NCI-H1092 (cell line): ENCODE results near the gene DMD.

Experiments
- DNase-seq: peaks from one replicate; lab custom pipeline; 2025; lab: John Stamatoyannopoulos, UW

The DMD gene

DNA sequence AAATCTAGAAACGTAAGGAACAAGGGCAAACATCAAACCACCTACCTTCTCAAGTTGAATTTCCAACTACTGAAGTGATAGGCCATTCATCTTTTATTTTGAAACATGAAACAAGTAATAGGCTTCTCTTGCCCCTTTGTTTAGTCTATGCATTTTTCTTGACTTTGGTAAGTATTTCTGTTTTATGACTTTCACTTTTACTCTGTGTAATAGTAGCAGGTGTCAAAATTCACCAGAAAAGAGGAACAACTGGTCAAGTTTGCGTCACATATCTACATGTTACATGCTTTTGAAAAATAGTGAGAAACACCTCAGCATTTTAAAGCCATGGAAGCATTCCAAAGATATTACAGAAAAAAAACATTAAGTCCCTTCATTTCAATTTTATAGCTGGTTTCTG, 1982.4 kb downstream of the DMD start:
- no peak for DNase-seq

DNA sequence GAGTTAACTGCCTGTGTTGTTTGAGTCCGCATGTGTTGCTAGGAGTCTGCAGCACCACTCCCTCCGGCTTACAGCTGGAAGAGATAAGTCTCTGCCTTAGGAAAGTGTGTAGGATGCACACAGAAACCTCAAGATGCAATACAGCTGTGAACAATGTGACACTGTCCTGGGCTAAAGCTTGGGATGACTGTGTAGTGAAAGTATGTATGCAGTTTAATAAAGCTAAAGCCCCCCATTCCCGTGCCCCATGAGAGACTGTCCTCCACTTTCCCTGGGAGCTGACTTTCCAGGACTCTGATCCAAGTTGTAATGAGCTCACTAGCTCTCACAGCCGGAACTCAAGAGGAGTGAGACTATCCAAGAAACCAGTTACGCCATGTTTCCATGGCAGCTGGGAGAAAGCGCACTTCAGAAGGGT, 1982.9 kb downstream of the DMD start:
- DNase-seq: no peak

DNA sequence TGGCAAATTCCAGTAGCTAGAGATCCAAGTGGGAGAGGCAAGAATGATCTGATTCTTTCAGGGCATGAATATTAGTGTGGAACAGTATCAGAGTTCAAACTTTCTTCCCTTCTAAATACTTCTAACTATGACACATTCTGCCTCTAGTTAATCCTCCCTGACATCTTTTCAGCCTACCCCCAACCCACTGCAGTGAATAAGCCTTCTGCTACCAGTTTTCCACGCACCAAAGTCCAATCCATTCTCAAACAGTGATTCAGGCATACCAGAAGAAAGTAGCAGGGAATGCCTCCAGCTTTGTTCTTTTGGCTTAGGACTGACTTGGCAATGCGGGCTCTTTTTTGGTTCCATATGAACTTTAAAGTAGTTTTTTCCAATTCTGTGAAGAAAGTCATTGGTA, 1984.1 kb downstream of the DMD start:
- DNase-seq: no peak

DNA sequence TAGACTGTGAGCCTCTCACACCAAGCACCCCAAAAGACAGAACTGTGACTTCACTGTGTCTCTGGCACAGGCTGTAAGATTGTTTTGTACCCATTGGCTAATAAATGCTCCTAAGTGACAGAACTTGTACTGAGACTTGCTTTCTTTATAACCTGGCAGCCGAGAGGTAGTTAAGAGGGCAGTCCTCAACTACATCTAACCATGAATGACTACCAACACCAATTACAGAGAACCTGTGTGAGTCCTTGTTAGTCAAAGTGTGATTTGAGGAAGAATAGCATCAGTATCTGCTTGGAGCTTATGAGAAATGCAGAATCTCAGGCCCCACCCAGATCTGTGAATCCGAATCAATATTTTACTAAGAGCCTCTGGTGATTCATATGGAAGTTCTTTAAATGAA, 1985.5 kb downstream of the DMD start:
- no peak for DNase-seq

DNA sequence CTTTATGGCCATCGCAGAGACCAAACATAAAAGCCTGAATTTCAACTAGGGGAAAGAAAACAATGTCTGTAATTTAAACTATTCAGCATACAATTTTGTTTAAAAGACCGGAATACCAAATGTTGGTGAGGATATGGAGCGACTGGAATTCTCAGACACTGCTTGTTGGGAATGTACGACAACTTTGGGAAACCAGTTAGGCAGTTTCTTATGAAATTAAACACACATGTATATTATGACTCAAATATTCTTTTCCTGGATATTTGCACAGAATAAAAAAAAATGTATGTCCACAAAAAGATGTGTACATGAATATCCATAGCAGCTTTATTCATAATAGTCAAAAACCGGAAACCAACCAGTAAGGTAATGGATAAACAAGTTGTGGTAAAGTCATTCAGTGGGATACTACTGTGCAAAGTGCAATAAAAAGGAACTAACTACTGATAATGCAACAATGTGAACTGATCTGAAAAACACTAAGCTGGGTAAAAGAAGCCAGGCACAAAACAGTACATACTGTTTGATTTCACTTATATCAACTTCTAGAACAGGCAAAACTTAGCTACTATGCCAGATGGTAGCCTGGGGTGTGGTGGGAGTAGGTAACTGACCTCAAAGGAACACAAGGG, 1986.9 kb downstream of the DMD start:
- no peak for DNase-seq

DNA sequence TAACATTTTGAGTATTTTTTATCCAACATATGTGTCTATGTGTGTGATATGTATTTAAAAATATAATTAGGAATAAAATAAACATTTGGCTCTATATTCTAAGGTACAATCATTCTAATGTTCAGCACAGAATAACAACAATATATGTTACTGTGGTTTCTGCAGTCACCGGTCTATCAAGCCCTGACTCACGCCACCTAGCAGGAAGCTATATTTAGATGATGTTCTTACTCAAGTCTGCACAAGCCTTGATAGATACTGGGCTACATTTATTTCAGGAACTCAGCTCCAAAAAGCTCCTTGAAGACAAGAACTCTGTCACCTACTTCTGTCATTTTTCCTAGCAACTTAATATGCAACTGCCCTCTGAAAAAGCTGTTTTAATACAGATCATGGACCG, 1987.5 kb downstream of the DMD start:
- DNase-seq: no peak

DNA sequence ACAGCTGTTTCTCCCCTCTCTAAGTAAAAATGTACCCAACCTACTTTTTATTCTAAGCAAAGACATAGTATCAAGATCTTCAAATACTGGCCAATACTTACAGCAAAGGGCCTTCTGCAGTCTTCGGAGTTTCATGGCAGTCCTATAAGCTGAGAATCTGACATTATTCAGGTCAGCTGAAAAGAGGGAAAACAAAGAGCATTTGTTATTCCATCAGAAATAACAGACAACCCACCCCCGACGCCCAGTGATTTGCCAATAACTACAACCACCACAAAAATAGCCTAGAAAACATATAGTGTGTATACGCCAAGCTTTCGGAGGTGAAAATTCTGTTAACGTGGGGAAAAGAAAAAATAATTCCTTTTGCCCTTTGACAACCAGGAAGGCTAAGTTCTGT, 1988.4 kb downstream of the DMD start:
- no peak for DNase-seq

DNA sequence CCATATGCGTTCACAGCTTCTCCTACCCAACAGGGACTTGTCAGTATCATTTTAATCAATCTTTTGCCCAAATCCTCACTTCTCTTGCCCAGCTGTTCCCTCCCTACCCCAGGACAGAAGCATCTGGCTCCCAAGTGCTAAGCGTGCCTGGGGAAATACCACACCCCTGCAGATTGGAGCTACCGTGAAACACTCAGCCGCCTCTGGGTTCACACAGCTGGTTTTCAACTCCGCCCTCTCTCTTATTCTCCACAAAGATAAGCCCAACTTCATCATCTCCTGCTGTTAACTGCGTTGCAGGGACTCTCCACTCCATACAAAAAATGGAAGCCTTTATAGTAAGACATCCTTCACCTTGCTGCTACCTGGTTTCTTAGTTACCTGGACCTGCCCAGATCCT, 1992.2 kb downstream of the DMD start:
- DNase-seq: no peak

DNA sequence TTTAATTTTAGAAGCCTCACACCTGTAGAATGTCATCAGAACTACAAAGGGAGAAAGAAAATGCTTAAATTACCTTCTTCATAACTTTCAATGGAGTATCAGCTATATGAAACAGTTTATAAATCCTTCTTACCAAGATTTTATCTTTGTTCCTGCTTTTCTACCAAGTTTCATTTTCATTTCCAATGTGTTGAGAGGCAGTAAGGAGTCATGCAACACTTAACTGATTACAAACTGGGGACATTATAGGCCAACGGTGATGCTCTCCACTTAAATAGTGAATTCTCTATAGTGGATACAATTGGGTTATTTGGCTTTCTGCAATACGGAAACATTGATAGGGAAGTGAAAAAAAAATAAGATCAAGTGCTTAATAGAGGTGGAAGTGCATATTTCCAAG, 1994.3 kb downstream of the DMD start:
- no peak for DNase-seq

DNA sequence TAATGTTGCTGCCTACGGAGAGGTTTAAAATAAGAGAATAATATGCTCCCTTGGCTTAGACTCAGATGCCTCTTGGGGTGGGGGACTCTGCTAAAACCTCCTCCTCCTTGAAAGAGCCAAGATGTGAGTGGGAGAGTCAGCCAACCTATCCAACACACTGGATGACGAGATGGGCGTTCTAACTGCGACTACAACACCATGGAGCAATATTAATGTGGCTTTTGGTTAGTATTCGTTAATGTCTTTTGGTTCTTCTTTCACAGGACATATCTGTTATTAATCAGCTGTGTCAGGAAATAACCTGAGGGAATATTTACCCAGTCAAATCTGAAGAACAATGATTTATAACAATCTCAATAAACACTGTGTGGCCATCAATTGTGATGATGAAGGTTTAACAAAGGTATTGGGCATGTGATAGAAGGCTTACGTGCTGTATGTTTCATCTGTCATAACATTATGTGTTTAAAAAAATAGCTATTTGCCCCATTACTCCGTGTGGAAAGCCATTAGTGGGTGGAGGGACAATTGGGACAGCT, 1996.0 kb downstream of the DMD start:
- DNase-seq: no peak

DNA sequence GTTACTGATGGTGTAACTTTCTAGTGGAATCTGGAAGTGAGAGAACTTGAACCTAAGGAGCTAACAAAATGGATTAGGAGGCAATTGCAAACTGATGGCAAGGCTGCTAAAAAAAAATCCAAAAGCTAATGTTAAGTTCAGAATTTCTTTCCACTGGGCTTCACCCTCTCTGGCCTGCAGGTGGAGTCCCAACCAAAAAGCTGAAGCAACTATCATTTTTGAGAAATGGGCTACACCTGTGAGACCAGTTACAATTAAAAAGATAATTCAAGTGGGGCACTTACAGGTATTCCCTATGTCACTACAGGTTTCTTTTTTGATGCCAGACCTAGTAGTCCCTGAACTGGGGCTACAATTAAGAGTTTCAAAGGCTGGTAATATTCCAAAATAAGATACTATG, 1997.4 kb downstream of the DMD start:
- no peak for DNase-seq

DNA sequence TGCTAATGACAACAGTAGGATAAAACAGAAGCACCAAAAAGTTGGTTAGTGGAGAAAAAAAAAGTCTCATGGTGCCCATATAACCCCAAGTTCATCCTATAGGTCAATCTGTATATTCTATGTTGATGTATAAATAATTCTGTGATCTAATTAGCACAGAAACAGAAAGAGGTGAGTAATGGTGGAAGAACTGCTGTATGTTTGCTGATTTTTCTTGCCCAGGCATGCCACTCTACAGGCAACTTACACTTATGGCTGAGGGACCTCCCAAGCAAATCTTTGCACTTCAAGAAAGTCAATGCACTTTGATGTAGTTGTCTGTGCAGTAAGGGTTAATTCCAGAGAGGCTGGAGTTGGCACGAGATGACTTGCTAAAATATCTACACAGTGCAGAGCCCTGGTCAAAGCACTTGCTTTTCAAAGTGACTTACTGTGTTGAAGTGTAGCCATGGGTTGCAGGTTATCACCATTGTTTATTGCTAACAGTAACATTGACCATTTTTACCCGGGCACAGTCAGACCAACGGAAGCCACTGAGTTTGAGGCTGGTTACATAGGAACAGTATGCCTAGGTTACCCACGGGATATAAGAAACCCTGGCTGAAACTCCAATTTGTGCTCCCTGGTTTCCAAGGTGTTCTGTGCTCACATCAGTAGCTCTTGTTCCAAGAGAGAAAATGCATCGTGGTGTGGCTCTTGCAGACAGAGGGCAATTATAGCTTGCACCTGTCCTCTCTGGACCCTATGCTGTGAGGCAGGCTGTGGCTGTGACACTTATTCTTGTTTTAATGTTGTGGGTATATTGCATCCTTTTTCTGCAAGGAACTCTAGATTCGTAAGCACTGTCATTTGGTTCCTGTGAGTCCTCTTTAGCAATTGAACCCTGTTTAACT, 1998.2 kb downstream of the DMD start:
- no peak for DNase-seq

DNA sequence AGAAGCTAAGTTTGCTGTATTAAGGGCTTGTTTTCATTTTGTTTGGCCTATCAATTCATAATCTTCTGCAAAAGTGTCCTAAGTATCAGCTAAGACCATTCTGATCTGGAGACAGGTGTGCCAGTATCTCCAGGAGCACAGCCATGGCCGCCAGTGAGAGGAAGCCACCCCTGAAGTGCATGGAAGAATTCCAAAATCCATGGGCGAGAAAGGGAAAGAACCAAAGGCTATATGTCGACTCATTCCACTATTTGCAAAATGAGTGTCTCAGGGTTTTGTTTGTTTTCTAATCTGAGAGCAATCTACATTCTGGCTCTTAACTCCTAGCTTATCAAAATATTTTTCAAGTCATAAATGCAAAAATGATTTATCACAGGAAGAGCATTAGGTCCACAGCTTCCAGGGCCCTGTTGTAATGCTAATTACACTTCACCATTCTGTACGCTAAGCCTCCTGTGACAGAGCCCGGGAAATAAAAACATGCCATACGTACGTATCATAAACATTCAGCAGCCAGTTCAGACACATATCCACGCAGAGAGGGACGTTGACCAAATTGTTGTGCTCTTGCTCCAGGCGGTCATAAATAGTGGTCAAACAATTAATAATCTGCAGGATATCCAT, 2002.2 kb downstream of the DMD start:
- DNase-seq: no peak

DNA sequence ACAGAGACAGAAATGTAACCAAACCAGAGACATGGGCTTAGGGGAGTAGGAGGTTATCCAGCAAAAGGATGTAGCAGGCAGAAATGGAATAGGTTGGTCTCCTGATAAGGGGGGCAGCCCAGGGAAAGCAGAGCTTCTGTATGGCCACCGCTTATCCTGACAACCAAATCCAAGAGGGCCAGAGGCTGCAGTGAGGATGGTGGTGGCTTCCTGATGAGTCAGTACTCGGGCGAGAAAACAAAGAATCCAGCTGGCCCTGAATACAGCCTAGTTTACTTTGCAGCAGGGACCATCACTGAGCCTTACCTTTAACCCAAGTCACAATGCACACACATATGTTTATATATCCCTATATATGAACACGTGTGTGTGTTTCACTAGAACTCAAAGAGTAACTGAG, 2009.8 kb downstream of the DMD start:
- no peak for DNase-seq

DNA sequence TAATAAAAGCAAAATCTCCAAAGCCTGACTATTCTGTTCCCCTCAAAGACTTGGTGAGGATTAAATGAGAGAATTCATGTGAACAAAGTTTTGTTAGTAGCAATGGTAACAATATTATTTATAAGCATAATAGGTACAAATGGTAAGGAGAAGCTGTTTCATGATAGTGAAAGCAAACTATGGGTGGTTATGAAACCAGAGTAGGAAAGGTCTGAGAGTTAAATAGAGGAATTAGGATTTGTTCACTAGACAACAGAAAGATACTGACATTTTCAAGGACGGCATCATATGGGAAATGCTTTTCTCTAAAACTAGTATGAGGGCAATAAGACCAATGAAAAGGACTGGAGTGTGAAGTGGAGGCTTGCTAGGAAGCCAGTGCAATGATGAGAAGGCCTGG, 2010.9 kb downstream of the DMD start:
- no peak for DNase-seq

DNA sequence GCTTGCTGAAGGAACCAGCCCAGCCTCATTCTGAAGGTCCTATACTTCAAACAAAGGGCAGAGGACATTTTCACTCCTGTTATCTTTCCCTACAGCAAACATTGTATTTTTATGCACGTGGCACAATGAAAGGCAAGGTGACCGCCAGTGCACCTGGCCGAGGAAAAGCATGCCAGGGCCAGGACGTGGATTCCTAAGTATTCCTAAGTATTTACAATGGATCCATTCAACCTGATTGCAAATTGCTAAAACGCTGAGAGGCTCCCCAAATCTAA, 2011.6 kb downstream of the DMD start:
- DNase-seq: no peak

DNA sequence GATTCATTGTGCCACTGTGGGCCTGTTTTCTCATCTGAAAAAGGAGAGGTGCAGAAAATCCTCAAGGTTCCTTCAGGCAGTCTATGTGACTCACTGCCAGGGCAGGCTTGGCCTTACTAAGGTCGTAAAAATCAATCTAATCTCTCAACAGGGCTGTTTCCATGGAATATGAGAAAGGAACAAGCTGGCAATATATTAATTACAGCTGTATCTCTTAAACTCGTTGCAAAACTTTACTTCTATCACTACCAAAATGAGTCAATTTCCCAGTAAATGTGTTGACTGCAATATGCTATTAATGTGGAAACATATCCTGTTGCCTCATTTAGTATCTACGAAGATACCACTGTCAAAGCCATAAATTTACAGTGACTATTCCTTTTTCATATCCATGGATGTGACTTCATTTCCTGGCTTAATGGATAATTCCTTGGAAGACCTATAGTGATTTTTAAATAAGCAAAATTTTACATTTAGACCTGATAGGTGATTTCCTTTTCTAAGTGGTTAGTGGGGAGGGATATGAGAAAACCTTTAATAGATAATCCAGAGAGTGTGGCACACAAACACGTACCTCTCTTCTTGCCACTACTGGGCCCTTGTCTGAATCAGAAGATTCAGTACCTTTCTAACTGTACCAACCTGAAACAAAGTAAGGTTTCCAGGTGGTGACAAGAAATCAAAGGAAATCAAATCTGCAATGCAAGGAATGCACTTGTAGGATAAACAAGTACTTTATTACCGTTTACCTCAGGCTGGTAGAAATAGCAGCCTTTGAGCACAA, 2012.1 kb downstream of the DMD start:
- no peak for DNase-seq

DNA sequence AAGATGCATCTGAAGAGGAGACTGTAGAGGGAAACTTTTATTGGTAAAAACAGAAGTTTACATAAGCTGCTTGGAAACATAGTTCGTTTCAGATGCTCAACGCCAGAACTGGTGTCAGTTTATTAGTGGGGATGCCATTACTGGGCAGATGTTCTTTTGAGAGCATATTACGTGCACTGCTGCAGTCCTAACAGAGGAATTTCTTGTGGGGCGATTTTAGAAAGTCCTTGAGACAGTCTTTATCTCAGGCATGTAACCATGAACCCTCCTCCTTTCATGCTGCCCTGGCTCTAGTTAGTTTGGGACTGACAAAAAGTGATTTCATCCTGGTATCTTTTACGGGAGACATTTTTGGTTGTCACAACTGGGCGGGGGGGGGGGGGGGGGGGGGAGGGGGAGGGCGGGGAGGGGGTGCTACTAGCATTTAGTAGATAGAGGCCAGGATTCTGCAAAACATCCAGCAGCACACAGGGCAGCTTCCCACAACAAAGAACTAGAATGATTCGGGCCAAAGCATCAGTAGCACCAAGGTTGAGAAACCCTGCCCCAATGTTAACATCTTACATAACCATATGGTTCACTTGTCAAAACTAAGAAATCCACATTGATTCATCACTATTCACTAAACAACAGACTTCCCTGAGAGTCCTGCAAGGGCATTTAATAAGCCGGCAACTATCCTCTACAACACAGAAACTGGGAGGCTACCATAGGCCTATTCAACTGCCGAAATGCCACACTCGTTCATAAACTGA, 2021.0 kb downstream of the DMD start:
- no peak for DNase-seq

DNA sequence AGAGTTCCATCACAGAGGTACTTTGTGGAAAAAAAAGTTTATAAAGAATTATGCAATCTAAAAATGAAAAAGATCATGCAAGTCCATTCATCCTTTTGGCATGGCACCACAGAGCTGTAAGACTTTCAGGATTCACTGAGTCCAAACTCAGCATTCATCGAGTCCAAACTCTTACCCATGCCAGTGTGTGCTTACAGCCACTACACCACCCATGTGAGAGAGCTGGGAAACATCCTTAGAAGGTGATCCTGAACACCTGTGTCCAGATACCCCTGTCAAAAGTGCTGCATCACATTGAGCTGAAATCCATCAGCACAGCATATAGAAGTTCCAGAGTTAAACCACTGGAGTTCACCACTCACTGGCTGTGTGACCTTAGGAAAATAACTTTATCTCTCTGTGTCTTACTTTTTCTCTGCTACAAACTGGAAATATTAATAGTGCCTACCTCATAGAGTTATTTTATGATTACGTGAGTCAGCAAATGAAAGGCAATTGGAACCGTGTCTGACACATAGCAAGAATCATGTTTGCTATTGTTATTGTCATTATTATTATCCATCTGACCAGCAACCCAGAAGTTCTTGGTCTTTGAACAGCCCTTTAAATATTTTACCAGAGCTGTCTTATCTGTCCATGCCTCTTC, 2024.5 kb downstream of the DMD start:
- no peak for DNase-seq

DNA sequence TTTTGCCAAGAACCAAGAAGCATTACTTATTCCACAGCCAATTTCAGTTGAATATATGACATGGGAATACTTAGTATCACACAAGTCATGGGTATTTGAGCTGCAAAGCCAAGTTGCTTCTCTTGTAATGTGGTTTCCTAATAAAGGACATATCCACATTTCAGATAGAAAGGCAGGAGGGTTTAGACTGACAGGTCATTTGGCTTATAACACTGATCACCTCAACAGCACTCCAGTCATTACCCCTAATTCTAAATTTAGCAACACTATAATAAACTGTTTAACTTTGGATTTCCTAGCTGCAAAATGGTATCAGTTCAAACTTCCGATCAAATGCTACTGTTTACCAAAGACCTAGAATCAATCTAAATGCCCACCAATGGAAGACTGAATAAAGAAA, 2025.5 kb downstream of the DMD start:
- no peak for DNase-seq

DNA sequence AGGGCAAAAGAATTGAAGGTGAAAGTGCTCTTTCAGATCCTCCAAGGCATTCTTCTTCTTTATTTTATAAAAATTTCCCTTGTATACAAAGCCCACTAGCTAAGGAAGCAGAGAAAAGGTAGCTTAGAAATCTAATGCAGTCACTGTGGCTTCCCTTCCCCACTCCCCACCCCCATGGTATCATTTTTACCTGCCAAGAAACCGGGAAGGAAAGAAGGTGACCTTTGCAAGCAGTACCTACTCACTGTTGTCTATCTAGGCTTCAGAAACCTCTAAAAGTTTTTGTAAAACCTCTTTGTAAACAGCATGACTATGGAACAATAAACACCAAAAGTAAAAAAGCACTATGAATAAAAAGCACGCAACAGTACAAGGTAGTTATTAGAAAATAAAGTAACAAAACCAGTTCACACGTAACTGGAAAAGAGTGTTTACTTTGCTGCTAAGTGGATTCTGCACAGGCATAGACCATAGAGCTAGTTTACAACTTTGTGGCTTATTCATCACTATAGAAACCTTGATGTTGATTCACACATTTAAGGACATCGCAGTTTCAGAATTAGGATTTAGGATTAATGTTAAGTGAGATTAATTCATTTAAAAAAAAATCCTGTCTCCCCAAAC, 2029.9 kb downstream of the DMD start:
- DNase-seq: no peak
